ENCODE results near the gene CYP2S1.
"Not testable (repeated sequence)": the region's sequence is repeated elsewhere in the genome, so short reads cannot be mapped to it uniquely, and the experiment has no call there.

The CYP2S1 gene

GRCh38 chr19:41192574-41193429 is at the start of gene CYP2S1:
Gene CYP2S1 (plus strand): TSS chr19:41193219. CDS start chr19:41193265, 46 bp downstream.
- DNase-seq (ENCODE audit: low read depth in 2 of 2), result no peak

- peak; percentile 73 to 85 for DNase-seq (ENCODE audit: low read depth in 2 of 2)
These were observed 48.6 kb upstream of the CYP2S1 start for GRCh38 chr19:41144403-41144802.

- no peak for DNase-seq (ENCODE audit: low read depth in 2 of 2)
These were observed 43.2 kb upstream of the CYP2S1 start for GRCh38 chr19:41149831-41150230.

GRCh38 chr19:41150986-41151385 is 42.0 kb upstream of the CYP2S1 start:
- not testable (repeated sequence) for DNase-seq (ENCODE audit: low read depth in 2 of 2)

GRCh38 chr19:41154060-41154459 is 39.0 kb upstream of the CYP2S1 start:
- no peak for DNase-seq (ENCODE audit: low read depth in 2 of 2)

- no peak for DNase-seq (ENCODE audit: low read depth in 2 of 2)
These were observed 36.8 kb upstream of the CYP2S1 start for GRCh38 chr19:41156207-41156606.

GRCh38 chr19:41159881-41160280 is 33.1 kb upstream of the CYP2S1 start:
- DNase-seq (ENCODE audit: low read depth in 2 of 2), result no peak

GRCh38 chr19:41161903-41162302 is 31.1 kb upstream of the CYP2S1 start:
- no peak for DNase-seq (ENCODE audit: low read depth in 2 of 2)

- no peak for DNase-seq (ENCODE audit: low read depth in 2 of 2)
These were observed 25.8 kb upstream of the CYP2S1 start for GRCh38 chr19:41166944-41167804.

GRCh38 chr19:41172297-41173164 is 20.5 kb upstream of the CYP2S1 start:
- no peak for DNase-seq (ENCODE audit: low read depth in 2 of 2)

- DNase-seq (ENCODE audit: low read depth in 2 of 2), result no peak
These were observed 18.6 kb upstream of the CYP2S1 start for GRCh38 chr19:41174297-41174928.

GRCh38 chr19:41175801-41176777 is 16.9 kb upstream of the CYP2S1 start:
- DNase-seq (ENCODE audit: low read depth in 2 of 2), result peak; percentile 11 to 19

- not testable (repeated sequence) for DNase-seq (ENCODE audit: low read depth in 2 of 2)
These were observed 12.8 kb upstream of the CYP2S1 start for GRCh38 chr19:41180173-41180572.

GRCh38 chr19:41186971-41187883 is 5.8 kb upstream of the CYP2S1 start:
- DNase-seq (ENCODE audit: low read depth in 2 of 2), result no peak

- no peak for DNase-seq (ENCODE audit: low read depth in 2 of 2)
These were observed 5.1 kb upstream of the CYP2S1 start for GRCh38 chr19:41187884-41188279.

- DNase-seq (ENCODE audit: low read depth in 2 of 2), result no peak
These were observed 3.5 kb upstream of the CYP2S1 start for GRCh38 chr19:41189425-41190065.

- DNase-seq (ENCODE audit: low read depth in 2 of 2), result no peak
These were observed 574 bp downstream of the CYP2S1 start for GRCh38 chr19:41193430-41194156.

- no peak for DNase-seq (ENCODE audit: low read depth in 2 of 2)
These were observed 1.1 kb downstream of the CYP2S1 start for GRCh38 chr19:41194157-41194552.
